Fibroblast of lung (primary cell): ENCODE data around the gene LNX2. TPM values are rescaled to one million over a fixed set of nuclear protein-coding genes. Genes with fewer than 3 reads are reported as not detected.

ENCODE experiments used
- DNase-seq, 2 donors: peaks; one replicate each; pipeline versions ENCODE4 v3.0.0 to v3.0.0-alpha.2; 2010; ENCODE audit warnings: low read depth in 2 of 2
- H2AFZ ChIP-seq: 2 replicates; pipeline ENCODE4 v1.5.1; 2012; ENCODE audit warnings: low read length, control low read depth, inconsistent platforms
- H3K27ac ChIP-seq: 2 replicates; pipeline ENCODE4 v1.5.1; 2011; ENCODE audit warnings: low read length, control low read depth; ENCODE audit not compliant: insufficient read depth
- H3K27me3 ChIP-seq: 2 replicates; pipeline ENCODE4 v1.5.1; 2011; ENCODE audit warnings: mild to moderate bottlenecking, low read length; ENCODE audit not compliant: control insufficient read depth, insufficient read depth
- H3K36me3 ChIP-seq: 2 replicates; pipeline ENCODE4 v1.5.1; 2011; ENCODE audit warnings: low read length; ENCODE audit not compliant: control insufficient read depth, insufficient read depth
- H3K4me1 ChIP-seq: 2 replicates; pipeline ENCODE4 v1.5.1; 2011; ENCODE audit warnings: low read length; ENCODE audit not compliant: control insufficient read depth, insufficient read depth; ENCODE audit errors: extremely low read depth
- H3K4me2 ChIP-seq: 2 replicates; pipeline ENCODE4 v1.5.1; 2011; ENCODE audit warnings: low read length, control low read depth; ENCODE audit not compliant: insufficient read depth; ENCODE audit errors: extremely low read depth
- H3K4me3 ChIP-seq, 4 experiments: fragments of 200-600 bp in 1 of 4; sonication (generic) in 1 of 4; replicated peaks in 1 of 4; 2 replicates each; pipeline ENCODE4 v1.5.1; 2011 to 2016; ENCODE audit warnings: low read length in 4 of 4, low read depth in 3 of 4, mild to moderate bottlenecking in 3 of 4, control low read depth in 2 of 4, inconsistent platforms in 1 of 4, mixed read lengths in 1 of 4; ENCODE audit not compliant: insufficient read depth in 1 of 4; ENCODE audit errors: control extremely low read depth in 1 of 4
- H3K79me2 ChIP-seq: 2 replicates; pipeline ENCODE4 v1.5.1; 2012; ENCODE audit warnings: mild to moderate bottlenecking, low read length, inconsistent platforms; ENCODE audit not compliant: control insufficient read depth, insufficient read depth
- H3K9ac ChIP-seq: 2 replicates; pipeline ENCODE4 v1.5.1; 2011; ENCODE audit warnings: mild to moderate bottlenecking, low read length, control low read depth; ENCODE audit not compliant: insufficient read depth
- H3K9me3 ChIP-seq: 2 replicates; pipeline ENCODE4 v1.5.1; 2012; ENCODE audit warnings: low read depth, low read length; ENCODE audit not compliant: control insufficient read depth, insufficient read depth
- H4K20me1 ChIP-seq: 2 replicates; pipeline ENCODE4 v1.5.1; 2011; ENCODE audit warnings: low read length; ENCODE audit not compliant: control insufficient read depth, insufficient read depth; ENCODE audit errors: extremely low read depth
- CTCF ChIP-seq, 2 donors: IDR thresholded peaks in 1 of 2; conservative IDR thresholded peaks in 1 of 2; 1 replicate in 1 of 2; 2 replicates in 1 of 2; pipeline ENCODE4 v1.5.1; 2011 to 2012; ENCODE audit warnings: low read length in 2 of 2, control low read depth in 1 of 2, inconsistent platforms in 1 of 2, low read depth in 1 of 2, mild to moderate bottlenecking in 1 of 2
- EZH2 ChIP-seq: IDR thresholded peaks from 2 replicates; pipeline ENCODE4 v1.5.1; 2012; ENCODE audit warnings: low read length, control low read depth, mild to moderate bottlenecking; ENCODE audit errors: missing control alignments
- polyA plus RNA-seq, 2 donors: library from polyadenylated mRNA; depleted of rRNA in 1 of 2; stranded (reverse) in 1 of 2; unstranded in 1 of 2; fragments of >200 nt; gene quantifications; 2 replicates each; pipeline ENCODE4 v1.2.1, GENCODE V29; 2011 to 2012; ENCODE audit warnings: missing spikeins in 1 of 2
- total RNA-seq: library from RNA; depleted of rRNA; stranded (reverse); fragments of >200 nt; gene quantifications from 2 replicates; pipeline ENCODE4 v1.2.1, GENCODE V29; 2014

The LNX2 gene
- total and polyA plus RNA-seq, 2 donors (not counting 1 experiment from before 2014, with no cell fraction given), result 6.0 to 7.6 TPM

- no peaks in the 10 kb centered on the region for H4K20me1 ChIP-seq
- TF ChIP-seq EZH2 (no peak), CTCF (conservative IDR thresholded peaks at IDR 0.05 in 1 of 2, IDR thresholded peaks at IDR 0.05 in 1 of 2; ENCODE audit: low read depth in 1 of 2, low read length in 2 of 2) (no peak)
- H2AFZ ChIP-seq, result no peak overlapping the region
- H3K27me3 ChIP-seq, result no peaks in the 10 kb centered on the region
- no peak overlapping the region for H3K27ac ChIP-seq
- peaks cover 1% of the 10 kb centered on the region for H3K36me3 ChIP-seq
- H3K4me2 ChIP-seq, result no peak overlapping the region
- no peaks in the 10 kb centered on the region for H3K4me1 ChIP-seq
- no peaks in the 10 kb centered on the region for H3K9me3 ChIP-seq
- H3K79me2 ChIP-seq, result peaks cover 8% of the 10 kb centered on the region
- H3K4me3 ChIP-seq, result no peak overlapping the region
- no peak for DNase-seq
- H3K9ac ChIP-seq, result no peak overlapping the region
Observed at GRCh38 chr13:27634791-27635190, 14.5 kb upstream of the LNX2 start.

GRCh38 chr13:27634231-27634630, 13.9 kb upstream of the LNX2 start:
- no peak for DNase-seq
- no peak overlapping the region for H3K9ac ChIP-seq
- no peaks in the 10 kb centered on the region for H3K4me1 ChIP-seq
- peaks cover 1% of the 10 kb centered on the region for H3K36me3 ChIP-seq
- no peaks in the 10 kb centered on the region for H4K20me1 ChIP-seq
- H3K4me2 ChIP-seq, result no peak overlapping the region
- H3K9me3 ChIP-seq, result no peaks in the 10 kb centered on the region
- H3K27ac ChIP-seq, result no peak overlapping the region
- peaks cover 7% of the 10 kb centered on the region for H3K79me2 ChIP-seq
- TF ChIP-seq CTCF (conservative IDR thresholded peaks at IDR 0.05 in 1 of 2, IDR thresholded peaks at IDR 0.05 in 1 of 2; ENCODE audit: low read depth in 1 of 2, low read length in 2 of 2) (no peak), EZH2 (no peak)
- H3K27me3 ChIP-seq, result no peaks in the 10 kb centered on the region
- no peak overlapping the region for H3K4me3 ChIP-seq
- no peak overlapping the region for H2AFZ ChIP-seq

GRCh38 chr13:27632648-27633047, 12.3 kb upstream of the LNX2 start:
- no peaks in the 10 kb centered on the region for H3K4me1 ChIP-seq
- no peak for DNase-seq
- H2AFZ ChIP-seq, result no peak overlapping the region
- H3K9me3 ChIP-seq, result no peaks in the 10 kb centered on the region
- peaks cover 1% of the 10 kb centered on the region for H3K36me3 ChIP-seq
- H4K20me1 ChIP-seq, result no peaks in the 10 kb centered on the region
- TF ChIP-seq EZH2 (no peak), CTCF (conservative IDR thresholded peaks at IDR 0.05 in 1 of 2, IDR thresholded peaks at IDR 0.05 in 1 of 2; ENCODE audit: low read depth in 1 of 2, low read length in 2 of 2) (no peak)
- H3K4me2 ChIP-seq, result no peak overlapping the region
- H3K27me3 ChIP-seq, result no peaks in the 10 kb centered on the region
- no peak overlapping the region for H3K27ac ChIP-seq
- H3K9ac ChIP-seq, result no peak overlapping the region
- H3K79me2 ChIP-seq, result peaks cover 7% of the 10 kb centered on the region
- no peak overlapping the region for H3K4me3 ChIP-seq
